Fibroblast of pulmonary artery (primary cell): ENCODE measurements around the gene SLC8A1.

Experiments used
- DNase-seq: peaks from one replicate; pipeline ENCODE4 v3.0.0-alpha.2; 2010; ENCODE audit warnings: low read depth
- H3K4me3 ChIP-seq: replicated peaks from 2 replicates; pipeline ENCODE4 v1.5.1; 2011; ENCODE audit warnings: low read depth, mild to moderate bottlenecking, control low read depth, low read length, moderate library complexity
- CTCF ChIP-seq: IDR thresholded peaks from 2 replicates; pipeline ENCODE4 v1.5.1; 2011; ENCODE audit warnings: mild to moderate bottlenecking, control low read depth, low read length, inconsistent platforms; ENCODE audit errors: missing control alignments

Gene SLC8A1

DNA sequence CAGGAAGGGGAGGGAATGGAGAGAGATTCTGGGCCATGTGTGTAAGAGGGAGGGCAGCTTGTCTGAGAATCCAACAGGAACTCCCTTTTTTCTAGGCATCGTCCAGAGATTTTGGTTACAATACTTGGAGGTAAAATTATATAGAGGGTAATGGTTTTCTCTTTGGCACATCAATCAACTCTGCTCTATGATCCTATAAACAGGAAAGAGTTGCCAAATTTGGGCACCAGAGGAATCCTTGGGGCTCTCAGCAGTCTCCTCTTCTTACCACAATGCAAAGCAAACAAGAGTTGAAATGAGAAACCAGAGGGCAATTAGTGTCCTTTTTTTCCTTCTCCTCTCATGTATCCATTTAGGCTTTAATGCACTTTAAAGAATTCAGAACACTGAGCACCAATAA lies 243.4 kb downstream of the SLC8A1 start:
- DNase-seq = no peak
- H3K4me3 ChIP-seq = no peak overlapping the region
- TF ChIP-seq CTCF = no peak

- no peak for TF ChIP-seq CTCF
- no peak for DNase-seq
- H3K4me3 ChIP-seq = no peak overlapping the region
Observed at GRCh38 chr2:40204268-40204667, 247.6 kb downstream of the SLC8A1 start.

- no peak overlapping the region for H3K4me3 ChIP-seq
- TF ChIP-seq CTCF = no peak
- peak; percentile 16 for DNase-seq
Observed at GRCh38 chr2:40202798-40203400, 249.0 kb downstream of the SLC8A1 start.

DNA sequence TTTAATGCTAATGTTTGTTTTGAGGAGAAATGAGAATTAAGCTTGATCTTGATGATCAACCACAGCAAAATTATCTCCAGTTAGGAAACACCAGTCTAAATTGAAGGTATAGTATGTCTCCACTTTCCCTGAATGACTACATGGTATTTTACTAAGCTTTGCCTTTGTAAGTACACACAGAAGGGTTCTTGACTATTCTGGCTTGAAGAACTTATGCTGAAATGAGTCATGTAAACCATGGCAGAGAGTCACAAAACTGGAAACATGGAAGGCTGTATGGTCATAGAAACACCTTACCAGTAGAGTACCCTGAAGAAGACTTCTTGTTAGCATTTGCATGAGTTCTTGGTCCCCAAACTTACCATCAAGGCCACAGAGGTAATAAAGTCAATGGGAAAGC lies 250.5 kb downstream of the SLC8A1 start:
- TF ChIP-seq CTCF = no peak
- no peak overlapping the region for H3K4me3 ChIP-seq
- DNase-seq = no peak

GRCh38 chr2:40200366-40200915 lies 251.4 kb downstream of the SLC8A1 start:
- TF ChIP-seq CTCF = no peak
- no peak overlapping the region for H3K4me3 ChIP-seq
- DNase-seq = no peak

DNA sequence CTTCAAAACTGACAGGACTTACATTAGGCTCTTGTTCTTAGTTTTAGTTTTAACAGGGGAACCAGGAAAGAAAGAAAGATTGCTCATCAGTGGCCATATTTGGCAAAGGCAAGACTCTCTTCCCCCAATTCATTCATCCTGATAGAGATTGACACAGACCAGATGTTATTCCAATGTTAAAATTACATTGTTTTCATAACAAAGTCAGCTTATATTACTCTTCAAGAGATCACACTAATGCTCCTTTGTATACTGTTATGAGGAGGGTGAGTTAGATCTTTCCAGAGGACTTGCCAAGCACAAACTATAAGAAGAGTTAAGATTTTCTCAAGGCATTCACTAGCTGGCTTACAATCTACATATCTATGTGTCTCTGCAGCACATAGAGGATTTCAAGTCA lies 252.1 kb downstream of the SLC8A1 start:
- no peak for TF ChIP-seq CTCF
- DNase-seq = peak; percentile 42
- H3K4me3 ChIP-seq = no peak overlapping the region

- H3K4me3 ChIP-seq = no peak overlapping the region
- no peak for TF ChIP-seq CTCF
- DNase-seq = no peak
Observed at GRCh38 chr2:40197121-40197520, 254.8 kb downstream of the SLC8A1 start.
